Measurements from ENCODE around the gene IGFN1.
"Not testable (repeated sequence)": the region's sequence is repeated elsewhere in the genome, so short reads cannot be mapped to it uniquely, and the experiment has no call there.

IGFN1 gene

GRCh38 chr1:201248721-201249559 is 58.3 kb downstream of the IGFN1 start:
- no peak for DNase-seq (ENCODE audit: low read depth)

- no peak for DNase-seq (ENCODE audit: low read depth)
Measured at GRCh38 chr1:201250326-201251011, 59.8 kb downstream of the IGFN1 start.

GRCh38 chr1:201251411-201251810 is 60.8 kb downstream of the IGFN1 start:
- DNase-seq (ENCODE audit: low read depth), result no peak

GRCh38 chr1:201251851-201252430 is 61.3 kb downstream of the IGFN1 start:
- DNase-seq (ENCODE audit: low read depth), result no peak

DNA sequence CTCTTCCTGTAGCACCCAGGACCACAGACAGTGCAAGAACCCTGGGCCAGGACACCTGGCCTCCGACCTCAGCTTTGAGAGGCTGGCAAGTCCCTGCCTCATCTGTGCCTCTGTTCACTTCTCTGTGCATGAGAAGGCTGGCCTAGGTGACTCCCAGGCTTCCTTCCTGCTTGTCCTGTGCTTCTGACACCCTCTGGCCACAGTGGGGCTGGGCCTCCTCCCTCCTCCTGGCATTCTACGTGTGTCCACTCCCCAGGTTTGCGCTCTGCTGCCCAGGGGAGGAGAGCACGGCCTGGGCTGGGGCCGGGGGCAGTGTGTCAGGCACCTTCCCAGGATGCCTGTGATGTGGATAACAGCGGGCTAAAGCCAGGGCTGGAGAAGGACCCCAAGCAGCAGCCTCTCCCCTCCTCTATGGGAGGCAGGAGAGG is 62.3 kb downstream of the IGFN1 start:
- DNase-seq (ENCODE audit: low read depth), result no peak

- no peak for DNase-seq (ENCODE audit: low read depth)
Measured at GRCh38 chr1:201253411-201253810, 62.8 kb downstream of the IGFN1 start.

DNA sequence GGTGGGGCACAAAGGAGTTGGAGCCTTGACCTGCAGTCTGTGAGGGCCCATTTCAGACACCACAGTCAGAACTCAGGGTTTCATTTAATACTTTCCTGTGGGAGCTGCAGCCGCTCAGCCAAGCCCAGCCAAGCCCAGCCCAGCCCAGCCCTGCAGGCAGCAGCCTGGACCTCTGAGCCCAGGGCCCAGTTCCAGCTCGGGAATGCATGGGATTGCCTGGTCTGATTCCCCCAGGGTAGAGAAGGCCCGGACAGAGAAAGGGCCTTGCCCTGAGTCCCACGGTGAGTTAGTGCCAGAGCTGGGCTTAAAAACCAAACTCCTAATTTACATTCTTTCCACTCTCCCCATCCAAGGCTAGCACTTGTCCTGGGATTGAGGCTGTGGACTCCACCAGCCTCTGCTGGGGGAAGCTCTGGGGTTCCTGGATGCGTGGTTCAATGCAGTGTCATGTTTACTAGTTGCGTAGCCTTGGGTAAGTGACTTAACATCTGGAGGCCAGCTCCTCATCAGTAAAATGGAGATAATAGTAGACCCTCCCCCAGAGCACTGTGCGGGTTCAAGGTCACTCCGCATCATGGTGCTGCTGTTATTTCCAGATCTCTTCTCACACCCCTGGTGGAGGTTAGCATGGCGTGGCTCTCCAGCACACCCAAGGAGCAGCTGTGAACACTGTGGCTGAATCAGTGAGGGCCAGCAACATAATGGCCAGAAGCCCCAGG is 63.4 kb downstream of the IGFN1 start:
- no peak for DNase-seq (ENCODE audit: low read depth)

GRCh38 chr1:201254625-201255478 is 64.2 kb downstream of the IGFN1 start:
- no peak for DNase-seq (ENCODE audit: low read depth)

DNA sequence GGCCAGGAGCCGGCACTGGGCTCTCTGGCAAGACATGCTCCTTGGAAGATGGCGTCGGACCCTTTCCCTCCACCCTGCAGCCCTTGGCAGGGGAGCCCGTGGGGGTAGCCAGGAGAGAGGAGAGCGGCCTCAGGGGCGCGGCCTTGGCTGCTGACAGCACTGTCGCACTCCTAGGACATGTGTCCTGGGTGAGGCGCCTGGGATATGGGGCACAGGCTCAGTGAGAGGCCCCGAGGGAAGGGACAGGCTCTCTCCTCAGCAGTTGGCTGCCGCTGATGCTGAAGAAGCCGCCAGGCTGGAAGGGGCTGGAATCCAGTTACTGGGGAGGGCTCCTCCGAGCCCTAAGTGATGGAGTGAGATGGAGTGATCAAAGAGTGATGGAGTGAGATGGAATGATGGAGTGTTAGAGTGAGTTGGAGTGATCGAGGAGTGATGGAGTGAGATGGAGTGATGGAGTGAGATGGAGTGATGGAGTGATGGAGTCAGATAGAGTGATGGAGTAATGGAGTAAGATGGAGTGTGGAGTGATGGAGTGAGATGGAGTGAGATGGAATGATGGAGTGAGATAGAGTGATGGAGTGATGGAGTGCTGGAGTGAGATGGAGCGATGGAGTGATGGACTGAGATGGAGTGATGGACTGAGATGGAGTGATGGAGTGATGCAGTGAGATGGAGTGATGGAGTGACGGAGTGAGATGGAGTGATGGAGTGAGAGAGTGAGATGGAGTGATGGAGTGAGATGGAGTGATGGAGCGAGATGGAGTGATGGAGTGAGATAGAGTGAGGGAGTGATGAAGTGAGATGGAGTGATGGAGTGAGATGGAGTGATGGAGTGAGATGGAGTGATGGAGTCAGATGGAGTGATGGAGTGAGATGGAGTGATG is 65.1 kb downstream of the IGFN1 start:
- no peak for DNase-seq (ENCODE audit: low read depth)

GRCh38 chr1:201258132-201258531 is 67.5 kb downstream of the IGFN1 start:
- not testable (repeated sequence) for DNase-seq (ENCODE audit: low read depth)

DNA sequence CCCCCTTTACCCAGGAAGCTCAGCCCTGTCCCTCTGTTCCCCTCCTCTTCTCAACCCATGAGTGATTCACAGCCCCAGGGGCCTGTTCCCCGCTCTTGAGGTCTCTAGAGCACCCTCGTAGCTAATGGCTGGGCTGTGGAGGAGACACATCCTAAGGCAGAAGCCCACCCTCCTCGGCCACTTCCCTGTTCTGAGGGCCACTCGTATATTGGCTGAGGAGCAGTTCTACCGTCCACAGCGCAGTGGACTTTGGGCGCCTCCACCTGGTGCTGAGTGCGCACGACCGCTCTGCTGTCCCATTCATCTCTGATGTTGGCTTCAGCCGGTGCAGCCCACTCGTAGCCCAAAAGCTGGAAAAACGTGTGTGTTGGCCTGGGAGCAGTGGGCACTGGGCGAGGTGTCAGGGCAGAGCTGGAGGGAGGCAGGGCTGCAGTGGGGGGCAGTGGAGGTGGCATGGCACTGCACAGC is 68.2 kb downstream of the IGFN1 start:
- no peak for DNase-seq (ENCODE audit: low read depth)

- no peak for DNase-seq (ENCODE audit: low read depth)
Measured at GRCh38 chr1:201259476-201260235, 69.0 kb downstream of the IGFN1 start.

DNA sequence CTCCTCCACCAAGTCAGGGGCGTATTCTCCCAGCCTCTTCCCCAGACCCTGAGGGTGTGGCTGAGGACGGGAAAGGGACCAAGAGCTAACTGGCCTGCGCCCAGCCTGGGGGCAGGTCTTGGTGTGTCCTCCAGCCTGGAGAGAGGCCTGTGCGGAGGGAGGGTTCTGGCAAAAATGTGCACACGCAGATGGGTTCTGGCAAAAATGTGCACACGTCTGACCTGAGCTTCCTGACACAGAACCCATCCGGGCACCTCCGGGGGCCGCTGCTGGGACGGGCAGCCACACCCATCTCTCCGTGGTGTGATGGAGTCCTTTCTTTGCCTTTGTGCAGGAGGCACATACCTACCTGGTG is 69.6 kb downstream of the IGFN1 start:
- no peak for DNase-seq (ENCODE audit: low read depth)

DNA sequence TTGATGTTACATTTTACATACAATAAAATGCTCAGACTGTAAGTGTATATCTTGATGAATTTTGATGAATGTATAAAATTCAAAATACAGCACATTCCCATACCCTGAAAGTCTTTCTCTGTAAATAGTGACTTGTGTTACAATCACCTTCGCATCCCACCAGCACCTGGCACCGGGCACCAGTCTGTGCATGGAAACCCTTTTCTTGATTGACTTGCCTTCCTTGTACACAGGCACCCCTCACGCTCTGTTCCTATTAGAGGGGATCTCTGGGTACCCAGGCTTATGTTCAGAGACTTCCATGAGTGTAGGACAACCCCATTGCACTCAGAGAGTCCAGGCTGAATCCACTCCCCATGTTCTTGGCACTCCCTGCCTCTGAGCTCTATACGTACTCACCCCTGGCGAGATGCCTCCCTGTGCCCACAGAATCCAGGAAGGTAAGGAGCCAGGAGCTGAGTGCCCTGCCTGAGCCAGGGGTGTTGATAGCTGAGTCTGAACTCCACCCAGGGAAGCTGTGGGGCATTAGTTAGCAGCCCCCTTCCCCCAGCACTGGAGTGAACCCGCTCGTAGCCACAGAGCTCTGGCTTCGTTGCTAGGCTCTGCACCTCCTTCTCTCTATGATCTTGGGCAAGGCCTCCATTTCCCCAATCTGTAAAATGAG is 70.2 kb downstream of the IGFN1 start:
- no peak for DNase-seq (ENCODE audit: low read depth)

DNA sequence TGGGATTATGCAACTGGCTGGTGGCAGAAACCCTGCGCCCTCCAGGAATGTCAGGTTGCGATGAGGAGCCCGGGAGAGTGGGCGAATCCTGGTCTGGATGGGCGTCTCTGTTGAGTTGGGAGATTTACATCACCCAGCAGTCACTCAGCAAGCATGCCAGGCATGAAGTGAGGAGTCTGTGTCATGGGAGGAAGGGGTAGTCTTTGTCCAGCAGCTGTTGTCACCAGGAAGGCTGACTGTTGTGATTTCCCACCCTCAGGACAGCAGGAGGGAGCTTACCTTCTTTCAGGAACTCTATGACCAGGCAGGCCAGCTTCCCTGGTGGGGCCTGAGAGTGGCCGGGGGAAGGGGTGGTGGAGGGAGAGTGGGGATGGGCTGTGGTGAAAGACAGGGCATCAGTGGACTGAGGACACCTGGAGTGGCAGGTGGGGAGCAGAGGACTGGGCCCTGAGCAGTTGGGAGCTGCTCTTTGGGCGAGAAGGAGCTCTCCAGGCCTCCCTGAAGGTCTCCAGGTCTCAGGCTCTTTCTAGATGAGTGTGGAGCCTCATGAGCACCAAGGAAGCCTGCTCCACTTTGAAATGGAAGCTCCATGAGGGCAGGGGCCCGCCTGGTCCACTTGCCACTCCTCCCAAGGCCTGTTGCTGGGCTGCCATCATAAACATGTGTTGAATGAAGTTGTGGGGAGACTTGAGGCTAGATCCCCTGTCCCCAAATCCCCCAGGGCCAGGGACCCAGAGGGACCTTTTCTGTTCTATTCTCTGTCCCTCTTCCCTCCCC is 71.3 kb downstream of the IGFN1 start:
- DNase-seq (ENCODE audit: low read depth), result no peak

DNA sequence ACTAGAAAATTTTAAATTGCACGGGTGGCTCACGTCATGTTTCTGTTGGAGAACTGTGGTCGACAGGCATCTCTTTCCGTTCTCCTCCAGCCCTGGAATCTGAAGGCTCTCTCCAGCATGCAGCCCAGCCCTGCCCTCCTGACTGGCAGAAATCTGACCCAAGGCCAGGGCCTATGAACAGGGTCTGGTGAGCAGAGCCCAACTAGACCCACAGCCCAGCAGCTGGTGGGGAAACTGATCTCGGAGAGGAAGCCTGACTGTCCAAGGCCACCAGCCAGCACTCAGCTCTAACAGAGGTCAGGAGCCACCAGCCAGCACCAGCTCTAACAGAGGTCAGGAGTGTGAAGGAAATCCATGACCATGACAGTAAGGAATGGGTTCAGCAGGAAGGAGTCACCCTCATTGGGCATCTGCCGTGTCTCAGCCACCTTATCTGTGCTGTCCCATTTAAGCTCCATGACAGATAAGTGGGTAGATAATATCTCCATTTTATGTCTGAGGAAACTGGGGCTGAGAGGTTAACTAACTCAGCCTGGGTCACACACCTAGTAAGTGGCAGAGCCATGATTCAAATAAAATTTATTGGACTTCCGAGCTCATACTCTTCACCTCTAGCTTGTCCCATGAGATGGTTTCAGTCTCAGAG is 72.5 kb downstream of the IGFN1 start:
- no peak for DNase-seq (ENCODE audit: low read depth)

DNA sequence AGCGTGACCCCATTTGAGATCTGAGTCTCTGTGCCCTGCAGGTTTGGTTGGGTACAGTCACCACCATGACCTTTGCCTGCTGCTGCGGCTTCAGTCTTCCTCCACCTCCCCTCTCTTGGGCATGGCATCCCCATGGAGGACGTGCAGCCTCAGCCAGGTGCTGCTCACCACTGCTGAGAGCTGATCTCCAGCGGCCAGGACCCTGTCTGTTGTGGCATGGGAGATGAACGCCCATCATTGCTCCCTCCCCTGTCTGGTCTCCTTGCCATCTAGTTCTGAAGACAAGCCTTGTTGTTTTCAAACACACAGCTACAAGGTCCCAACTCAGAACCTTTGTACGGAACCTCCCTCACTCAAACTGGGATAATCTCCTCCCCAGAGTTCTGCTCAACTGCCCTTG is 73.4 kb downstream of the IGFN1 start:
- DNase-seq (ENCODE audit: low read depth), result no peak

DNA sequence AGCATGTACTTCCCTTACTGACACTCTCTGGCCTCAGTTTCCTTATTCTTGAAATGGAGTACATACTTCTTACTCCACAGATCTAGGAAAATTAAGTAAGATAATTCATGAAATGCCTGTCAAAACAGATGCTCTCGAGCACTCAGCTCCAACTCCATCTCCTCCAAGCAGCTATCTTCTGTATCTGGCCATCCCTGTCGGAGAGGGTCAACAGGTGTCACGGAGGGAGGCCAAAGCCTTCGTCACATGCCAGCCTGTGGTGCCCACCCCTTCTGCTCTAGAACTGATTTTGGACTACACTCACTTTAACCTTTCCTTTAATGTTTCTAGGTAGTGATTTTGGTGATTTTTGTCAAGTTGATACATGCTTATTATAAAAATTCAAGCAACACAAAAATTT is 73.9 kb downstream of the IGFN1 start:
- no peak for DNase-seq (ENCODE audit: low read depth)
